ENCODE measurements around the gene BMPR1B. TPM values are rescaled to one million over a fixed set of nuclear protein-coding genes. Genes with fewer than 3 reads are reported as not detected.

BMPR1B gene
- total RNA-seq, 4 donors from 2014 or later, result 0.46 to 1.3 (median 0.88) TPM

DNA sequence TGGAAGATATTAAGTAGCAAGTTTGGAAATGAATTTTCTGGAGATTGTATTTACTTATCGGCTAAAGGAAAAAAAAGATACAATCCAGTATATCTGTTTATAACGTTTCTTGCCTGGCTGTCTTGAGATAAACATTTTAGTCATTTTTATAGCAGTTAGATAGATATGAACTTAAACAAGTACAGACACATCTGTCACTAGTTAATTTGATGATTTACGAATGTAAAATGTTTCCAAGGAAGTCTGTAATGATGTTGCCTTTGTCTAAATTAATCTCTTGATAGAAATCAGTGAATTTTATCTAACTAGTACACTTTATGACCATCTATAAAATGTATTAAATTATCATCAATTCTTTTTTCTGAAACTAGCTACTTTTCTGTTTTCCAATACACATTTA lies 5.7 kb downstream of the BMPR1B start:
- H3K4me3 ChIP-seq (ENCODE audit: low read depth, poor library complexity, severe bottlenecking), result no peak overlapping the region
- intact Hi-C loops (cut with DNase I; ENCODE audit: low total_unique reads), result no loop called here
- no peak for DNase-seq (ENCODE audit: low spot score in 2 of 2)
- 21 to 27% methylated on average over 3 of the region's 3 CpGs for WGBS, 2 donors
- TF ChIP-seq CTCF (IDR thresholded peaks at IDR 0.05) (no peak), POLR2A (IDR thresholded peaks at IDR 0.05) (no peak)

DNA sequence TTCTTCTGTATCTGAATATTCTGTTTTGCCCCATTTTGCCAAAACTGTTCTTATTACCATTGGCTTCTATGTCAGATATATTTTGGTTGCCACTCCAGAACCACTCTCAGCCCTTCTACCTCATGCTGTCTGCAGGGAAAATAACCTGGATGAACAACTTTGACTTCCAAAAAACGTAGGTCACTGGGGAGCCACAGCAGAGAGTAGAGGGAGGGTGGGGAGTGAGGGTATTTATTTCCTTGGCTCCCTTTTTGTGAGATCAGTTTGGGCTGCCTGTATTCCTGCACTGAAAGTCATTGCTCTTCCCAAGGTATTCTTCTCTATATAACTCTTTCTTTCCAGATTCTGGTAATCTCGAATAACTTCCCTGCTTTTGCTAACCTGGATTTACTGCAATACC lies 6.3 kb downstream of the BMPR1B start:
- TF ChIP-seq POLR2A (IDR thresholded peaks at IDR 0.05), result no peak
- TF ChIP-seq CTCF (IDR thresholded peaks at IDR 0.05), result no peak
- no peak for DNase-seq (ENCODE audit: low spot score in 2 of 2)
- no peak overlapping the region for H3K4me3 ChIP-seq (ENCODE audit: low read depth, poor library complexity, severe bottlenecking)
- intact Hi-C loops (cut with DNase I; ENCODE audit: low total_unique reads), result no loop called here
- 40 to 51% methylated on average over 2 of the region's 2 CpGs for WGBS, 2 donors

GRCh38 chr4:94765174-94765573 lies 7.4 kb downstream of the BMPR1B start:
- no peak overlapping the region for H3K4me3 ChIP-seq (ENCODE audit: low read depth, poor library complexity, severe bottlenecking)
- WGBS, 2 donors, result 84% methylated on average over 3 of the region's 3 CpGs
- no peak for DNase-seq (ENCODE audit: low spot score in 2 of 2)
- no peak for TF ChIP-seq POLR2A (IDR thresholded peaks at IDR 0.05)
- TF ChIP-seq CTCF (IDR thresholded peaks at IDR 0.05), result no peak
- intact Hi-C loops (cut with DNase I; ENCODE audit: low total_unique reads), result no loop called here

DNA sequence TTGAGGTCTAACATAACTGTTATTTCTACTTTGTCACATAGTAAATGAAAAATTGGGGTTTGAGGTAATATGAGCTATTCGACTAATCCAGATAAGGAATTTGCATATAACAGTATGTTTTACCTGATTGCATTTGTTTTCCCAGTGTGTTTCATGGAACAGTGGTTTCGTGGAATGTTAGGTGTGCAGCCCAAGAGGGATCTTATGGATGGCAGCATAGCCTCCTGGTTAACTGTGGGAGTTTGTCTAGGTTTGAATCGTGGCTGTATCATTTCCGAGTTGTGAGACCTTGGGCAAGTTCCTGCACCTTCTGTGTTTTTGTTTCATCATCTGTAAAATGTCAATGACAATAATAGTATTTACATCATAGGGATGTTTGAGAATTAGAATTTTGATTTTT lies 7.9 kb downstream of the BMPR1B start:
- 66 to 75% methylated on average over 4 of the region's 4 CpGs for WGBS, 2 donors

DNA sequence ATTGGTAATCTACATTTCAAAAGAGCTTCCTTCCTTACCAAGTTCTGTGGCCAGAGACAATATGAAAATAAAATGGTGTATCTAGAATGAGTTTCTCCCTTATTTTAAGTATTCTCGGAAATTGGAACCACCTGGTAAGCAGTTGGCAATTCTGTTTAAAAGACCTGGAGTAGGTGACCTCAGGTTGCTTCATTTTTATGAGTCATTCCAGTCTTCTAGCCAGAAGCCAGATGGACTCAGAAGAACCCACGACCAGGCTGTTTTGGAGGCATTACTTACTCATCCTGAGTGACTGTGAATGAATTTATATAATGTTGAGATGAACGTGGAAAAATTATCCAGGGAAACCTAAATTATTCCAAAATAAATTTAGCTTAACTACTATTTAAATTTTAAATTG lies 9.1 kb downstream of the BMPR1B start:
- intact Hi-C loops (cut with DNase I; ENCODE audit: low total_unique reads), result no loop called here
- WGBS, 2 donors, result 57 to 58% methylated on average over 3 of the region's 3 CpGs
- H3K4me3 ChIP-seq (ENCODE audit: low read depth, poor library complexity, severe bottlenecking), result no peak overlapping the region
- TF ChIP-seq POLR2A (IDR thresholded peaks at IDR 0.05) (no peak), CTCF (IDR thresholded peaks at IDR 0.05) (no peak)
- no peak for DNase-seq (ENCODE audit: low spot score in 2 of 2)

More for the DNA sequence above, 7.9 kb downstream of the BMPR1B start:
- TF ChIP-seq POLR2A (IDR thresholded peaks at IDR 0.05) (no peak), CTCF (IDR thresholded peaks at IDR 0.05) (no peak)
- H3K4me3 ChIP-seq (ENCODE audit: low read depth, poor library complexity, severe bottlenecking), result no peak overlapping the region
- DNase-seq (ENCODE audit: low spot score in 2 of 2), result no peak
- intact Hi-C loops (cut with DNase I; ENCODE audit: low total_unique reads), result no loop called here

- DNase-seq (ENCODE audit: low spot score in 2 of 2), result no peak
- 59 to 77% methylated on average over 1 of the region's 1 CpG for WGBS, 2 donors
- TF ChIP-seq POLR2A (IDR thresholded peaks at IDR 0.05), result no peak
- no peak for TF ChIP-seq CTCF (IDR thresholded peaks at IDR 0.05)
- intact Hi-C loops (cut with DNase I; ENCODE audit: low total_unique reads), result no loop called here
- no peak overlapping the region for H3K4me3 ChIP-seq (ENCODE audit: low read depth, poor library complexity, severe bottlenecking)
Measured at GRCh38 chr4:94767446-94767845, 9.7 kb downstream of the BMPR1B start.

Measured in lower leg skin (tissue), 4 donors.